Panc1 (cell line): ENCODE data around the gene ITPKB. TPM values are rescaled to one million over a fixed set of nuclear protein-coding genes. Genes with fewer than 3 reads are reported as not detected.

ENCODE experiments used
- ATAC-seq: fragments of 200-7000 bp; cut with Tn5 transposase; 2 replicates; pipeline ENCODE4 v1.9.1; 2020; ENCODE audit warnings: mild to moderate bottlenecking, moderate library complexity
- BruUV-seq: library from RNA; stranded (reverse); fragments of 400-500 nt; replicated peaks from 2 replicates; lab custom pipeline; 2021; lab: Mats Ljungman, UMichigan
- CTCF ChIA-PET: fragments of 300-600 bp; sonication (Branson Sonifier 250); formaldehyde crosslinking; loops from one replicate; lab custom pipeline; 2022; ENCODE audit warnings: antibody characterized with exemption; lab: Charles Lee
- POLR2A ChIA-PET: fragments of 300-600 bp; sonication (Branson Sonifier 250); formaldehyde crosslinking; loops from one replicate; lab custom pipeline; 2022; ENCODE audit warnings: antibody characterized with exemption; lab: Charles Lee
- DNase-seq: peaks from one replicate; pipeline ENCODE4 v3.0.0-alpha.2; 2010; ENCODE audit warnings: low read depth, low spot score
- H3K27ac ChIP-seq: 2 replicates; pipeline ENCODE4 v1.5.1; 2011; ENCODE audit warnings: mild to moderate bottlenecking, low read length, inconsistent platforms
- H3K27me3 ChIP-seq: fragments of 200-500 bp; sonication (Bioruptor generic); 2 replicates; pipeline ENCODE4 v1.6.0; 2014; ENCODE audit warnings: low read length, inconsistent platforms; ENCODE audit not compliant: control insufficient read depth, insufficient read depth
- H3K36me3 ChIP-seq: fragments of 200-500 bp; sonication (Bioruptor generic); 2 replicates; pipeline ENCODE4 v1.5.1; 2014; ENCODE audit warnings: inconsistent platforms, mild to moderate bottlenecking, low read length, moderate library complexity; ENCODE audit not compliant: control insufficient read depth, insufficient read depth
- H3K4me1 ChIP-seq: 2 replicates; pipeline ENCODE4 v1.5.1; 2011; ENCODE audit warnings: inconsistent platforms, mild to moderate bottlenecking, low read length, moderate library complexity; ENCODE audit not compliant: control insufficient read depth, insufficient read depth
- H3K4me3 ChIP-seq, 2 experiments: 2 replicates each; pipeline ENCODE4 v1.5.1; 2011 to 2012; ENCODE audit warnings: low read depth in 2 of 2, low read length in 2 of 2, mild to moderate bottlenecking in 2 of 2, inconsistent platforms in 1 of 2, moderate library complexity in 1 of 2
- H3K9me3 ChIP-seq: fragments of 200-500 bp; sonication (Bioruptor generic); 2 replicates; pipeline ENCODE4 v1.5.1; 2014; ENCODE audit warnings: low read depth, mild to moderate bottlenecking, inconsistent platforms, low read length, moderate library complexity; ENCODE audit not compliant: control insufficient read depth, insufficient read depth
- POLR2AphosphoS5 ChIP-seq: IDR thresholded peaks from 2 replicates; pipeline ENCODE4 v1.6.1; 2012; ENCODE audit warnings: mild to moderate bottlenecking, low read depth, low read length, moderate library complexity
- SIN3A ChIP-seq: IDR thresholded peaks from 2 replicates; pipeline ENCODE4 v1.6.1; 2012; ENCODE audit warnings: low read depth, mild to moderate bottlenecking, low read length, moderate library complexity, borderline replicate concordance; ENCODE audit not compliant: insufficient read depth
- TCF7L2 ChIP-seq: IDR thresholded peaks from 2 replicates; pipeline ENCODE4 v1.6.1; 2011; ENCODE audit warnings: mild to moderate bottlenecking, low read depth, low read length, inconsistent platforms
- in situ Hi-C: cut with HindIII; loops from 2 replicates; pipeline ENCODE4 v1.10.0; 2016; ENCODE audit warnings: low sequenced_read_pairs, low pct_unique_long_range_greater_than_20kb
- intact Hi-C: fragments of 100-400 bp; cut with micrococcal nuclease; formaldehyde crosslinking; loops from one replicate; pipeline ENCODE4 v1.10.0; 2022; ENCODE audit not compliant: unreplicated experiment
- total RNA-seq: library from RNA; stranded (reverse); gene quantifications from one replicate; pipeline ENCODE4 v1.2.1, GENCODE V29; 2021; ENCODE audit not compliant: unreplicated experiment
- TF ChIP-seq, protein P1 (sequence below): fragments of 450-650 bp; IDR thresholded peaks from 2 replicates; pipeline ENCODE4 v1.5.1; 2017; ENCODE audit warnings: mild to moderate bottlenecking
- TF ChIP-seq, protein P2 (sequence below), 2 experiments: IDR thresholded peaks; 2 replicates each; pipeline ENCODE4 v1.6.1; 2011 to 2012; ENCODE audit warnings: low read depth in 2 of 2, control low read depth in 1 of 2, low read length in 1 of 2, mild to moderate bottlenecking in 1 of 2, moderate library complexity in 1 of 2; ENCODE audit not compliant: insufficient read depth in 1 of 2

The ITPKB gene
- total RNA-seq, 1 experiment from 2014 or later: 10.9 TPM

DNA sequence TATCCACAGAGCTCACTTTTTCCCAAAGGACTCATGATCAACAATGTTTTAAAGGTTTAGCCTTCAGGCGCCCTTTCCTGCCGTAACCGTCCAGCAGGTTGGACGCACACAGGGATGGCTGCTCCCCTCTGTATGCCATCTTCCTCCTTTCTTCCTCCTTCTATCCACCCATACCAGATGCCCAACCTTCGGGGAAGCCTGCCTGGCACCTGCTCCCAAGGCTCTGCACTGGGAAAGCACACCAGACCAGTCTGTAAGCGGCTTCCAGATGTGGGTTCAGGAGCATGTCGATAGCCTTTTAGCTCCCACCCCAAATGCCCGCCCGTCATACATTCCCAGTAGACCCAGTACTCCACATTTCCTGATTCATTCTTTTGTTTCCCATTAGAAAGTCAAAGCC is 137.6 kb downstream of the ITPKB start:
- H3K4me1 ChIP-seq: no peaks in the 10 kb centered on the region
- TF ChIP-seq SIN3A (no peak), POLR2AphosphoS5 (no peak), TCF7L2 (no peak)
- TF ChIP-seq, protein P1, sequence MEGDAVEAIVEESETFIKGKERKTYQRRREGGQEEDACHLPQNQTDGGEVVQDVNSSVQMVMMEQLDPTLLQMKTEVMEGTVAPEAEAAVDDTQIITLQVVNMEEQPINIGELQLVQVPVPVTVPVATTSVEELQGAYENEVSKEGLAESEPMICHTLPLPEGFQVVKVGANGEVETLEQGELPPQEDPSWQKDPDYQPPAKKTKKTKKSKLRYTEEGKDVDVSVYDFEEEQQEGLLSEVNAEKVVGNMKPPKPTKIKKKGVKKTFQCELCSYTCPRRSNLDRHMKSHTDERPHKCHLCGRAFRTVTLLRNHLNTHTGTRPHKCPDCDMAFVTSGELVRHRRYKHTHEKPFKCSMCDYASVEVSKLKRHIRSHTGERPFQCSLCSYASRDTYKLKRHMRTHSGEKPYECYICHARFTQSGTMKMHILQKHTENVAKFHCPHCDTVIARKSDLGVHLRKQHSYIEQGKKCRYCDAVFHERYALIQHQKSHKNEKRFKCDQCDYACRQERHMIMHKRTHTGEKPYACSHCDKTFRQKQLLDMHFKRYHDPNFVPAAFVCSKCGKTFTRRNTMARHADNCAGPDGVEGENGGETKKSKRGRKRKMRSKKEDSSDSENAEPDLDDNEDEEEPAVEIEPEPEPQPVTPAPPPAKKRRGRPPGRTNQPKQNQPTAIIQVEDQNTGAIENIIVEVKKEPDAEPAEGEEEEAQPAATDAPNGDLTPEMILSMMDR: no peak
- TF ChIP-seq, protein P2, sequence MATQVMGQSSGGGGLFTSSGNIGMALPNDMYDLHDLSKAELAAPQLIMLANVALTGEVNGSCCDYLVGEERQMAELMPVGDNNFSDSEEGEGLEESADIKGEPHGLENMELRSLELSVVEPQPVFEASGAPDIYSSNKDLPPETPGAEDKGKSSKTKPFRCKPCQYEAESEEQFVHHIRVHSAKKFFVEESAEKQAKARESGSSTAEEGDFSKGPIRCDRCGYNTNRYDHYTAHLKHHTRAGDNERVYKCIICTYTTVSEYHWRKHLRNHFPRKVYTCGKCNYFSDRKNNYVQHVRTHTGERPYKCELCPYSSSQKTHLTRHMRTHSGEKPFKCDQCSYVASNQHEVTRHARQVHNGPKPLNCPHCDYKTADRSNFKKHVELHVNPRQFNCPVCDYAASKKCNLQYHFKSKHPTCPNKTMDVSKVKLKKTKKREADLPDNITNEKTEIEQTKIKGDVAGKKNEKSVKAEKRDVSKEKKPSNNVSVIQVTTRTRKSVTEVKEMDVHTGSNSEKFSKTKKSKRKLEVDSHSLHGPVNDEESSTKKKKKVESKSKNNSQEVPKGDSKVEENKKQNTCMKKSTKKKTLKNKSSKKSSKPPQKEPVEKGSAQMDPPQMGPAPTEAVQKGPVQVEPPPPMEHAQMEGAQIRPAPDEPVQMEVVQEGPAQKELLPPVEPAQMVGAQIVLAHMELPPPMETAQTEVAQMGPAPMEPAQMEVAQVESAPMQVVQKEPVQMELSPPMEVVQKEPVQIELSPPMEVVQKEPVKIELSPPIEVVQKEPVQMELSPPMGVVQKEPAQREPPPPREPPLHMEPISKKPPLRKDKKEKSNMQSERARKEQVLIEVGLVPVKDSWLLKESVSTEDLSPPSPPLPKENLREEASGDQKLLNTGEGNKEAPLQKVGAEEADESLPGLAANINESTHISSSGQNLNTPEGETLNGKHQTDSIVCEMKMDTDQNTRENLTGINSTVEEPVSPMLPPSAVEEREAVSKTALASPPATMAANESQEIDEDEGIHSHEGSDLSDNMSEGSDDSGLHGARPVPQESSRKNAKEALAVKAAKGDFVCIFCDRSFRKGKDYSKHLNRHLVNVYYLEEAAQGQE (IDR thresholded peaks at IDR 0.05; ENCODE audit: insufficient read depth in 1 of 2, low read depth in 2 of 2, low read length in 1 of 2): no peak
- intact Hi-C loops (no loop called here), in situ Hi-C loops (no loop called here)
- ChIA-PET CTCF (no interaction called here), POLR2A (no interaction called here)
- BruUV-seq: no TSS peak
- no peaks in the 10 kb centered on the region for H3K9me3 ChIP-seq
- no peak overlapping the region for H3K27ac ChIP-seq
- no peak for DNase-seq
- no peak overlapping the region for H3K4me3 ChIP-seq
- no peaks in the 10 kb centered on the region for H3K36me3 ChIP-seq
- ATAC-seq: no peak
- peaks cover 3% of the 10 kb centered on the region; the same call in 1 of the 2 replicates for H3K27me3 ChIP-seq

DNA sequence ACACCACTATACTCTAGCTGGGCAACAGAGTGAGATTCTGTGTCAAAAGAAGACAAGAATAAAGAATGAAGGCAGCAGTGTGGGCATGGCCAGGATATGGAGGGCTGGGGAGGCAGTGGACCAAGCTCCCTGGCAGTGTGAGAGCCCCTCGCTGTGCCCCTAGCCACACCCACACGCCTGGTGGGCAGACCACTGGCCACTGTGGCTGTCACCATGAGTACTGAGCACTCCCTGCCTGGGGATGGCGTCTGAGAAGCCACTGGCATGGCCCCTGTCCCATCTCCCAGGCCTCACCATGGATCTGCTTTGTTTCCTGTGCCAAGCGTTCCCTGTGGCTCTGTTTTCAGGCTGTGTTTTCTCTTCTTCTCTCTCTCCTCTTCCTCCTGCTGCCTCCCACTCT is 138.8 kb downstream of the ITPKB start:
- no peak for ATAC-seq
- no peak overlapping the region for H3K27ac ChIP-seq
- no peaks in the 10 kb centered on the region for H3K4me1 ChIP-seq
- no peak overlapping the region for H3K4me3 ChIP-seq
- ChIA-PET CTCF (no interaction called here), POLR2A (no interaction called here)
- no peaks in the 10 kb centered on the region for H3K36me3 ChIP-seq
- BruUV-seq: no TSS peak
- TF ChIP-seq TCF7L2 (no peak), POLR2AphosphoS5 (no peak), SIN3A (no peak)
- TF ChIP-seq, protein P2 (IDR thresholded peaks at IDR 0.05; ENCODE audit: insufficient read depth in 1 of 2, low read depth in 2 of 2, low read length in 1 of 2): no peak
- TF ChIP-seq, protein P1: no peak
- in situ Hi-C loops (no loop called here), intact Hi-C loops (no loop called here)
- peaks cover 3% of the 10 kb centered on the region; the same call in 1 of the 2 replicates for H3K27me3 ChIP-seq
- H3K9me3 ChIP-seq: no peaks in the 10 kb centered on the region
- no peak for DNase-seq
